SU-DHL-6 (cell line): ENCODE data around the gene C3AR1.
"Not testable (repeated sequence)": the region's sequence is repeated elsewhere in the genome, so short reads cannot be mapped to it uniquely, and the experiment has no call there.

Experiments
- H2AFZ ChIP-seq: fragments of 200-600 bp; sonication (generic); 2 replicates; pipeline ENCODE4 v1.6.1; 2014; ENCODE audit warnings: low read depth, mild to moderate bottlenecking, moderate library complexity, mixed read lengths, antibody characterized with exemption, low read length; ENCODE audit not compliant: severe bottlenecking
- H3F3A ChIP-seq: fragments of 200-600 bp; shearing (Covaris generic); 2 replicates; pipeline ENCODE4 v1.6.0; 2016; ENCODE audit warnings: antibody characterized with exemption, mild to moderate bottlenecking; ENCODE audit not compliant: insufficient read depth
- H3K27ac ChIP-seq: fragments of 200-600 bp; sonication (generic); 2 replicates; pipeline ENCODE4 v1.5.1; 2016; ENCODE audit warnings: low read depth, mild to moderate bottlenecking, low read length, moderate library complexity, mixed read lengths
- H3K27me3 ChIP-seq: fragments of 200-600 bp; sonication (generic), shearing (Covaris generic); 2 replicates; pipeline ENCODE4 v1.6.0; 2014; ENCODE audit warnings: mild to moderate bottlenecking, low read length
- H3K36me3 ChIP-seq: fragments of 200-600 bp; sonication (generic); 2 replicates; pipeline ENCODE4 v1.6.1; 2014; ENCODE audit warnings: mild to moderate bottlenecking, low read length, mixed read lengths
- H3K4me2 ChIP-seq: fragments of 300-600, 200-600 bp; shearing (Covaris generic), sonication (generic); 2 replicates; pipeline ENCODE4 v1.6.0; 2014; ENCODE audit warnings: low read length, low read depth, mild to moderate bottlenecking; ENCODE audit not compliant: poor library complexity, severe bottlenecking
- H3K4me3 ChIP-seq: fragments of 200-600 bp; sonication (generic); 2 replicates; pipeline ENCODE4 v1.5.1; 2014; ENCODE audit warnings: antibody characterized with exemption, low read length, mild to moderate bottlenecking, mixed read lengths; ENCODE audit not compliant: insufficient read depth, poor library complexity, severe bottlenecking
- H3K79me2 ChIP-seq: fragments of 200-600 bp; sonication (generic); 2 replicates; pipeline ENCODE4 v1.6.1; 2014; ENCODE audit warnings: mild to moderate bottlenecking, low read length, moderate library complexity; ENCODE audit not compliant: insufficient read depth
- H3K9ac ChIP-seq: fragments of 200-600 bp; sonication (generic); 2 replicates; pipeline ENCODE4 v1.7.0; 2014; ENCODE audit warnings: mild to moderate bottlenecking, low read length
- H3K9me2 ChIP-seq: fragments of 200-600 bp; sonication (generic); replicated peaks from 2 replicates; pipeline ENCODE4 v1.6.1; 2014; ENCODE audit warnings: low read length; ENCODE audit not compliant: insufficient read depth
- H3K9me3 ChIP-seq: fragments of 200-600 bp; sonication (generic); 2 replicates; pipeline ENCODE4 v1.6.1; 2014; ENCODE audit warnings: low read length, mixed read lengths; ENCODE audit not compliant: insufficient read depth
- H4K20me1 ChIP-seq: fragments of 200-600 bp; sonication (generic); 2 replicates; pipeline ENCODE4 v1.6.1; 2014; ENCODE audit warnings: low read depth, mild to moderate bottlenecking, antibody characterized with exemption, low read length, moderate library complexity, mixed read lengths
- EZH2phosphoT487 ChIP-seq: fragments of 200-600 bp; sonication (generic), shearing (Covaris generic); conservative IDR thresholded peaks from 2 replicates; pipeline ENCODE4 v1.6.1; 2018; ENCODE audit warnings: mild to moderate bottlenecking, antibody characterized with exemption, low read length, moderate library complexity, mixed read lengths
- TF ChIP-seq, protein P1 (sequence below): fragments of 200-600 bp; sonication (generic); IDR thresholded peaks from one replicate; pipeline ENCODE4 v1.5.1; 2017; ENCODE audit warnings: antibody characterized with exemption, mild to moderate bottlenecking, low read length, moderate library complexity; ENCODE audit not compliant: insufficient read depth, poor library complexity, severe bottlenecking

C3AR1 gene

DNA sequence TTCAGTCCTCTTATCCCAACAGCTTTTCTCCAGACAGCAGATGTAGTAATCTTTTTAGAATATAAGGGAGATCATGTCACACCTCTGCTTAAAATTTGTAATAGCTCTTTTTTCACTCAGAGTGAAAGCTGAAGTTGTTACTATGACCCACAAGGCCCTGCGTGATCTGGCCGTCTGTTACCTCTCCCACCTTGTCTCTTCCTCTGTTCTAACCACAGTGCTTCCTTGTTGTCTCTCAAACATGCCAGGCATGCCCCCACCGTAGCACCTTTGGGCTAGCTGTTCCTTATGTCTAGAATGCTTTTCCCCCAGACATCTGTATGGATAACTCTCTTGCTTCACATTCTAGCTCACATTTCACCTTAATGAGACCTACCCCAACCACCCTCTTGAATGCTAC is 22.4 kb upstream of the C3AR1 start:
- 0 out of 2 replicates have a peak, but pooled peaks cover 7% of the 10 kb centered on the region for H3K36me3 ChIP-seq
- no peaks in the 10 kb centered on the region for H3K9me2 ChIP-seq

DNA sequence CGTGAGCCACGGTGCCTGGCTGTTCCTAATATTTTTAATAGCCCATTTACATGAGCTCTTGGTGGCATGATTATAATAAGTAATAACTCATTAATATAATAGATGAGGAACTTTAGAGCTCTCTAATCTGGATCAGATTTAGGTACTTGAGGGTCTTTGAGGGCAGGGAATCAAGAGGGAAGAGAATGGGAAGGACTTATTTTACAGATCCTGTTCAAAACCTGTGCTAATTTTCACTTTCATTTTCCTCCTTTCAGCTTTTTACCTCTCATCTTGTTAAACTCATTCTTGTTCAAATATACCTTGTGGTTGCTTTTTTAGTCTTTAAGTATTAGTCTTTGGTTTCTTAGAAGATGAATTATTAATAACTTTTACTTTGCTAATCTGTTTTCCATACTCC is 21.5 kb upstream of the C3AR1 start:
- no peaks in the 10 kb centered on the region for H3K9me3 ChIP-seq
- H3F3A ChIP-seq, result no peaks in the 10 kb centered on the region
- no peaks in the 10 kb centered on the region for H3K9me2 ChIP-seq
- H3K4me2 ChIP-seq, result peak overlapping the region; percentile 49
- TF ChIP-seq EZH2phosphoT487, result no peak
- TF ChIP-seq, protein P1, sequence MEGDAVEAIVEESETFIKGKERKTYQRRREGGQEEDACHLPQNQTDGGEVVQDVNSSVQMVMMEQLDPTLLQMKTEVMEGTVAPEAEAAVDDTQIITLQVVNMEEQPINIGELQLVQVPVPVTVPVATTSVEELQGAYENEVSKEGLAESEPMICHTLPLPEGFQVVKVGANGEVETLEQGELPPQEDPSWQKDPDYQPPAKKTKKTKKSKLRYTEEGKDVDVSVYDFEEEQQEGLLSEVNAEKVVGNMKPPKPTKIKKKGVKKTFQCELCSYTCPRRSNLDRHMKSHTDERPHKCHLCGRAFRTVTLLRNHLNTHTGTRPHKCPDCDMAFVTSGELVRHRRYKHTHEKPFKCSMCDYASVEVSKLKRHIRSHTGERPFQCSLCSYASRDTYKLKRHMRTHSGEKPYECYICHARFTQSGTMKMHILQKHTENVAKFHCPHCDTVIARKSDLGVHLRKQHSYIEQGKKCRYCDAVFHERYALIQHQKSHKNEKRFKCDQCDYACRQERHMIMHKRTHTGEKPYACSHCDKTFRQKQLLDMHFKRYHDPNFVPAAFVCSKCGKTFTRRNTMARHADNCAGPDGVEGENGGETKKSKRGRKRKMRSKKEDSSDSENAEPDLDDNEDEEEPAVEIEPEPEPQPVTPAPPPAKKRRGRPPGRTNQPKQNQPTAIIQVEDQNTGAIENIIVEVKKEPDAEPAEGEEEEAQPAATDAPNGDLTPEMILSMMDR, result no peak
- H3K9ac ChIP-seq, result peak overlapping the region; percentile 21; the same call in 1 of the 2 replicates
- H3K27me3 ChIP-seq, result no peaks in the 10 kb centered on the region
- no peak overlapping the region for H2AFZ ChIP-seq
- no peak overlapping the region for H3K27ac ChIP-seq
- peaks cover 64% of the 10 kb centered on the region for H3K79me2 ChIP-seq
- H3K4me3 ChIP-seq, result no peak overlapping the region
- H4K20me1 ChIP-seq, result no peaks in the 10 kb centered on the region
- H3K36me3 ChIP-seq, result no peaks in the 10 kb centered on the region

More for the DNA sequence above, 22.4 kb upstream of the C3AR1 start:
- Histone ChIP-seq H4K20me1 (no peaks in the 10 kb centered on the region), H3K27me3 (no peaks in the 10 kb centered on the region), H3K4me2 (peak overlapping the region; percentile 49), H3K9ac (no peak overlapping the region), H3K27ac (no peak overlapping the region), H3K9me3 (no peaks in the 10 kb centered on the region), H3F3A (no peaks in the 10 kb centered on the region), H3K79me2 (peaks cover 55% of the 10 kb centered on the region), H2AFZ (no peak overlapping the region), H3K4me3 (no peak overlapping the region)
- no peak for TF ChIP-seq EZH2phosphoT487
- TF ChIP-seq, protein P1, result no peak

DNA sequence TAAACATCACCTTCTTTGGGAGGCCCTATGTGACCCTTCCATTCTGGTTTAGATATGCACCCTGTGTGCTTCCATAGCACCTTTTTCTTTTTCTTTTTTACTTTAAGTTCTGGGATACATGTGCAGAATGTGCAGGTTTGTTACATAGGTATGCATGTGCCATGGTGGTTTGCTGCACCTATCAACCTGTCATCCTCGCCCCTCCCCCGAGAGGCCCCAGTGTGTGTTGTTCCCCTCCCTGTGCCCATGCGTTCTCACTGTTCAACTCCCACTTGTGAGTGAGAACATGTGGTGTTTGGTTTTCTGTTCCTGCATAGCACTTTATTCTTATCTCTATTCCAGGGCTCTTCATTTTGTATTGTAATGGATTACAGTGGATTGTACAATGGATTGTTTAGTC is 18.2 kb upstream of the C3AR1 start:
- not testable (repeated sequence) for H4K20me1 ChIP-seq, H2AFZ ChIP-seq, H3F3A ChIP-seq, H3K27me3 ChIP-seq, H3K36me3 ChIP-seq, H3K27ac ChIP-seq, H3K4me3 ChIP-seq, H3K9me3 ChIP-seq, H3K9me2 ChIP-seq
- Histone ChIP-seq H3K4me2 (peak overlapping the region; percentile 87), H3K9ac (0 out of 2 replicates have a peak overlapping the region, but pooled peaks have one; percentile 4), H3K79me2 (peaks cover 76% of the 10 kb centered on the region)

DNA sequence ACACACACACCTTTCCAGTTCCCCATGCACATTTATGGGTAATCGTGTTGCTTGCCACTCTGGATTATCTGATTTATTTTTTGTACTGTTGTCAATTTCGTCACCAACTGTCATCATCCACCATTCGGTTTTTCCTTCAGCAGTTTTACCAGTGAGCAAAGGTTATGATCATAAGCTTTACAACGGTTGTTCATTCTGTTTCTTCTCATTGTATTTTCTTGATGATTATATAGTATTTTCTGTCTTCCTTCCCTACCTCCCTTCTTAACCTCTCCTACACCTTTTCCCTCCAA is 16.6 kb upstream of the C3AR1 start:
- Histone ChIP-seq H3K4me2 (peak overlapping the region; percentile 87), H3F3A (no peaks in the 10 kb centered on the region), H3K4me3 (peak overlapping the region; percentile 73), H3K79me2 (peaks cover 61% of the 10 kb centered on the region), H3K27ac (peak overlapping the region; percentile 75), H3K9me3 (no peaks in the 10 kb centered on the region), H4K20me1 (no peaks in the 10 kb centered on the region), H3K9me2 (no peaks in the 10 kb centered on the region), H2AFZ (peak overlapping the region; percentile 76), H3K27me3 (no peaks in the 10 kb centered on the region), H3K9ac (peak overlapping the region; percentile 68), H3K36me3 (no peaks in the 10 kb centered on the region)
- TF ChIP-seq, protein P1, result no peak
- no peak for TF ChIP-seq EZH2phosphoT487
